ENCODE results near the gene FANCM.

DNA sequence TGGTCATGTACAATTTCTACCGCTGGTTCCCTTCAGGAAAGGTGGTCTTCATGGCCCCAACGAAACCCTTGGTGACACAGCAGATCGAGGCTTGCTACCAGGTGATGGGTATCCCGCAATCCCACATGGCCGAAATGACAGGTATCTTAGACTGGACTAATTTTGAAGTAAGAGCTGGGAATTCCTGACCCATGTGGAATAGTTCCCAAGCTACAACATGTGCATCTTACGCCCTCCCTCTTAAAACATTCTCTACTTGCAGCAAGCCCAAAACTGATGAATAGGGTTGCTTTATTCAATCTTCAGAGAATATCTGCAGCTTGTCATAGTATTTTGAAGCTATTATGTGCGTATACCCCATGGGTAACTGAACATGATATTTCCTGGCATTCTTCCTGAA, 669 bp downstream of the FANCM start:
- TF ChIP-seq, protein P1, sequence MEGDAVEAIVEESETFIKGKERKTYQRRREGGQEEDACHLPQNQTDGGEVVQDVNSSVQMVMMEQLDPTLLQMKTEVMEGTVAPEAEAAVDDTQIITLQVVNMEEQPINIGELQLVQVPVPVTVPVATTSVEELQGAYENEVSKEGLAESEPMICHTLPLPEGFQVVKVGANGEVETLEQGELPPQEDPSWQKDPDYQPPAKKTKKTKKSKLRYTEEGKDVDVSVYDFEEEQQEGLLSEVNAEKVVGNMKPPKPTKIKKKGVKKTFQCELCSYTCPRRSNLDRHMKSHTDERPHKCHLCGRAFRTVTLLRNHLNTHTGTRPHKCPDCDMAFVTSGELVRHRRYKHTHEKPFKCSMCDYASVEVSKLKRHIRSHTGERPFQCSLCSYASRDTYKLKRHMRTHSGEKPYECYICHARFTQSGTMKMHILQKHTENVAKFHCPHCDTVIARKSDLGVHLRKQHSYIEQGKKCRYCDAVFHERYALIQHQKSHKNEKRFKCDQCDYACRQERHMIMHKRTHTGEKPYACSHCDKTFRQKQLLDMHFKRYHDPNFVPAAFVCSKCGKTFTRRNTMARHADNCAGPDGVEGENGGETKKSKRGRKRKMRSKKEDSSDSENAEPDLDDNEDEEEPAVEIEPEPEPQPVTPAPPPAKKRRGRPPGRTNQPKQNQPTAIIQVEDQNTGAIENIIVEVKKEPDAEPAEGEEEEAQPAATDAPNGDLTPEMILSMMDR (IDR thresholded peaks at IDR 0.05), result no peak
- TF ChIP-seq POLR2AphosphoS5 (IDR thresholded peaks at IDR 0.05), result no peak

Data from suprapubic skin (tissue), 3 donors.